Measurements from ENCODE around the gene PDZD4. TPM values are rescaled to one million over a fixed set of nuclear protein-coding genes. Genes with fewer than 3 reads are reported as not detected.

PDZD4 gene
- total and polyA plus RNA-seq, 9 of the 15 experiments (the other 6 are each of a cell fraction or from before 2014, with no cell fraction given): 0.05 to 0.38 (median 0.07) TPM; not detected in 5

DNA sequence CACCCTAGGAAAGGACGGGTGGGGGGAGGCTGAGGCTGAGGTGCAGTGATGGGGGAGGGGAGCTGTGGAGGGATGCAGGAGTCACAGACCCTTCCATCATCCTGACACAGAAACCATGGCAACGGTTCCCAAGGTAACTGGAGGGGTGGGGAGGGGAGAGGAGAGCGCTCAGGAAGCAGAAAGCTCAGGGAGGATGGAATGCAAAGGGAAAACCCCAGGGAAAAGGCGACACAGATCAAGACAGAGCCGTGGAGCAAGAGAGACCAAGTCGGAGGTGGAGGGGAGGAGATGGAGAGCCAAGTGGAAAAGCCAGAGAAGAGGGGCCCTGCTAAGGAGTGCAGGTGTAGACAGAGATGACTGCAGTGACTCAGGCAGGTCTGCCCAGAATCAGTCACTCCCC is 41.1 kb upstream of the PDZD4 start (continued):
- TF ChIP-seq, protein P1, sequence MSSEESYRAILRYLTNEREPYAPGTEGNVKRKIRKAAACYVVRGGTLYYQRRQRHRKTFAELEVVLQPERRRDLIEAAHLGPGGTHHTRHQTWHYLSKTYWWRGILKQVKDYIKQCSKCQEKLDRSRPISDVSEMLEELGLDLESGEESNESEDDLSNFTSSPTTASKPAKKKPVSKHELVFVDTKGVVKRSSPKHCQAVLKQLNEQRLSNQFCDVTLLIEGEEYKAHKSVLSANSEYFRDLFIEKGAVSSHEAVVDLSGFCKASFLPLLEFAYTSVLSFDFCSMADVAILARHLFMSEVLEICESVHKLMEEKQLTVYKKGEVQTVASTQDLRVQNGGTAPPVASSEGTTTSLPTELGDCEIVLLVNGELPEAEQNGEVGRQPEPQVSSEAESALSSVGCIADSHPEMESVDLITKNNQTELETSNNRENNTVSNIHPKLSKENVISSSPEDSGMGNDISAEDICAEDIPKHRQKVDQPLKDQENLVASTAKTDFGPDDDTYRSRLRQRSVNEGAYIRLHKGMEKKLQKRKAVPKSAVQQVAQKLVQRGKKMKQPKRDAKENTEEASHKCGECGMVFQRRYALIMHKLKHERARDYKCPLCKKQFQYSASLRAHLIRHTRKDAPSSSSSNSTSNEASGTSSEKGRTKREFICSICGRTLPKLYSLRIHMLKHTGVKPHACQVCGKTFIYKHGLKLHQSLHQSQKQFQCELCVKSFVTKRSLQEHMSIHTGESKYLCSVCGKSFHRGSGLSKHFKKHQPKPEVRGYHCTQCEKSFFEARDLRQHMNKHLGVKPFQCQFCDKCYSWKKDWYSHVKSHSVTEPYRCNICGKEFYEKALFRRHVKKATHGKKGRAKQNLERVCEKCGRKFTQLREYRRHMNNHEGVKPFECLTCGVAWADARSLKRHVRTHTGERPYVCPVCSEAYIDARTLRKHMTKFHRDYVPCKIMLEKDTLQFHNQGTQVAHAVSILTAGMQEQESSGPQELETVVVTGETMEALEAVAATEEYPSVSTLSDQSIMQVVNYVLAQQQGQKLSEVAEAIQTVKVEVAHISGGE (CRISPR knock-in tag; IDR thresholded peaks at IDR 0.05): no peak
- TF ChIP-seq, protein P2, sequence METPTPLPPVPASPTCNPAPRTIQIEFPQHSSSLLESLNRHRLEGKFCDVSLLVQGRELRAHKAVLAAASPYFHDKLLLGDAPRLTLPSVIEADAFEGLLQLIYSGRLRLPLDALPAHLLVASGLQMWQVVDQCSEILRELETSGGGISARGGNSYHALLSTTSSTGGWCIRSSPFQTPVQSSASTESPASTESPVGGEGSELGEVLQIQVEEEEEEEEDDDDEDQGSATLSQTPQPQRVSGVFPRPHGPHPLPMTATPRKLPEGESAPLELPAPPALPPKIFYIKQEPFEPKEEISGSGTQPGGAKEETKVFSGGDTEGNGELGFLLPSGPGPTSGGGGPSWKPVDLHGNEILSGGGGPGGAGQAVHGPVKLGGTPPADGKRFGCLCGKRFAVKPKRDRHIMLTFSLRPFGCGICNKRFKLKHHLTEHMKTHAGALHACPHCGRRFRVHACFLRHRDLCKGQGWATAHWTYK (CRISPR knock-in tag; IDR thresholded peaks at IDR 0.05): no peak
- TF ChIP-seq GTF2F1 (IDR thresholded peaks at IDR 0.05; ENCODE audit: low read depth, low read length): no peak
- no peak for TF ChIP-seq CCAR2 (IDR thresholded peaks at IDR 0.05; ENCODE audit: low read depth, low read length)
- TF ChIP-seq RFX1 (IDR thresholded peaks at IDR 0.05): peak; percentile 91
- TF ChIP-seq, protein P3, sequence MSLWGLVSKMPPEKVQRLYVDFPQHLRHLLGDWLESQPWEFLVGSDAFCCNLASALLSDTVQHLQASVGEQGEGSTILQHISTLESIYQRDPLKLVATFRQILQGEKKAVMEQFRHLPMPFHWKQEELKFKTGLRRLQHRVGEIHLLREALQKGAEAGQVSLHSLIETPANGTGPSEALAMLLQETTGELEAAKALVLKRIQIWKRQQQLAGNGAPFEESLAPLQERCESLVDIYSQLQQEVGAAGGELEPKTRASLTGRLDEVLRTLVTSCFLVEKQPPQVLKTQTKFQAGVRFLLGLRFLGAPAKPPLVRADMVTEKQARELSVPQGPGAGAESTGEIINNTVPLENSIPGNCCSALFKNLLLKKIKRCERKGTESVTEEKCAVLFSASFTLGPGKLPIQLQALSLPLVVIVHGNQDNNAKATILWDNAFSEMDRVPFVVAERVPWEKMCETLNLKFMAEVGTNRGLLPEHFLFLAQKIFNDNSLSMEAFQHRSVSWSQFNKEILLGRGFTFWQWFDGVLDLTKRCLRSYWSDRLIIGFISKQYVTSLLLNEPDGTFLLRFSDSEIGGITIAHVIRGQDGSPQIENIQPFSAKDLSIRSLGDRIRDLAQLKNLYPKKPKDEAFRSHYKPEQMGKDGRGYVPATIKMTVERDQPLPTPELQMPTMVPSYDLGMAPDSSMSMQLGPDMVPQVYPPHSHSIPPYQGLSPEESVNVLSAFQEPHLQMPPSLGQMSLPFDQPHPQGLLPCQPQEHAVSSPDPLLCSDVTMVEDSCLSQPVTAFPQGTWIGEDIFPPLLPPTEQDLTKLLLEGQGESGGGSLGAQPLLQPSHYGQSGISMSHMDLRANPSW (CRISPR knock-in tag; IDR thresholded peaks at IDR 0.05): no peak
- no peak for TF ChIP-seq GATAD2A (IDR thresholded peaks at IDR 0.05)
- no peak for TF ChIP-seq NFXL1 (CRISPR knock-in tag; IDR thresholded peaks at IDR 0.05)
- TF ChIP-seq MED1 (CRISPR knock-in tag; IDR thresholded peaks at IDR 0.05; ENCODE audit: borderline replicate concordance): no peak
- no peak for TF ChIP-seq RBM34 (IDR thresholded peaks at IDR 0.05; ENCODE audit: borderline replicate concordance, insufficient read depth, low read length)
- no peak for TF ChIP-seq ZNF140 (CRISPR knock-in tag; IDR thresholded peaks at IDR 0.05)
- TF ChIP-seq, protein P4, sequence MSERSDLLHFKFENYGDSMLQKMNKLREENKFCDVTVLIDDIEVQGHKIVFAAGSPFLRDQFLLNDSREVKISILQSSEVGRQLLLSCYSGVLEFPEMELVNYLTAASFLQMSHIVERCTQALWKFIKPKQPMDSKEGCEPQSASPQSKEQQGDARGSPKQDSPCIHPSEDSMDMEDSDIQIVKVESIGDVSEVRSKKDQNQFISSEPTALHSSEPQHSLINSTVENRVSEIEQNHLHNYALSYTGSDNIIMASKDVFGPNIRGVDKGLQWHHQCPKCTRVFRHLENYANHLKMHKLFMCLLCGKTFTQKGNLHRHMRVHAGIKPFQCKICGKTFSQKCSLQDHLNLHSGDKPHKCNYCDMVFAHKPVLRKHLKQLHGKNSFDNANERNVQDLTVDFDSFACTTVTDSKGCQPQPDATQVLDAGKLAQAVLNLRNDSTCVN (CRISPR knock-in tag; IDR thresholded peaks at IDR 0.05): no peak
- TF ChIP-seq, protein P5, sequence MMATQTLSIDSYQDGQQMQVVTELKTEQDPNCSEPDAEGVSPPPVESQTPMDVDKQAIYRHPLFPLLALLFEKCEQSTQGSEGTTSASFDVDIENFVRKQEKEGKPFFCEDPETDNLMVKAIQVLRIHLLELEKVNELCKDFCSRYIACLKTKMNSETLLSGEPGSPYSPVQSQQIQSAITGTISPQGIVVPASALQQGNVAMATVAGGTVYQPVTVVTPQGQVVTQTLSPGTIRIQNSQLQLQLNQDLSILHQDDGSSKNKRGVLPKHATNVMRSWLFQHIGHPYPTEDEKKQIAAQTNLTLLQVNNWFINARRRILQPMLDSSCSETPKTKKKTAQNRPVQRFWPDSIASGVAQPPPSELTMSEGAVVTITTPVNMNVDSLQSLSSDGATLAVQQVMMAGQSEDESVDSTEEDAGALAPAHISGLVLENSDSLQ (IDR thresholded peaks at IDR 0.05): peak; percentile 29; the same call in 1 of the 2 replicates

All from K562 (cell line).